ENCODE data around the gene CPA1. TPM values are rescaled to one million over a fixed set of nuclear protein-coding genes. Genes with fewer than 3 reads are reported as not detected.

Gene CPA1
- total RNA-seq, 1 experiment from 2014 or later, result not detected

GRCh38 chr7:130365088-130365487 lies 15.2 kb upstream of the CPA1 start:
- H3K27ac Mint-ChIP-seq (ENCODE audit: unreplicated experiment), result peak overlapping the region; percentile 80
- intact Hi-C loops (cut with micrococcal nuclease; ENCODE audit: unreplicated experiment), result no loop called here
- TF ChIP-seq, protein P1, sequence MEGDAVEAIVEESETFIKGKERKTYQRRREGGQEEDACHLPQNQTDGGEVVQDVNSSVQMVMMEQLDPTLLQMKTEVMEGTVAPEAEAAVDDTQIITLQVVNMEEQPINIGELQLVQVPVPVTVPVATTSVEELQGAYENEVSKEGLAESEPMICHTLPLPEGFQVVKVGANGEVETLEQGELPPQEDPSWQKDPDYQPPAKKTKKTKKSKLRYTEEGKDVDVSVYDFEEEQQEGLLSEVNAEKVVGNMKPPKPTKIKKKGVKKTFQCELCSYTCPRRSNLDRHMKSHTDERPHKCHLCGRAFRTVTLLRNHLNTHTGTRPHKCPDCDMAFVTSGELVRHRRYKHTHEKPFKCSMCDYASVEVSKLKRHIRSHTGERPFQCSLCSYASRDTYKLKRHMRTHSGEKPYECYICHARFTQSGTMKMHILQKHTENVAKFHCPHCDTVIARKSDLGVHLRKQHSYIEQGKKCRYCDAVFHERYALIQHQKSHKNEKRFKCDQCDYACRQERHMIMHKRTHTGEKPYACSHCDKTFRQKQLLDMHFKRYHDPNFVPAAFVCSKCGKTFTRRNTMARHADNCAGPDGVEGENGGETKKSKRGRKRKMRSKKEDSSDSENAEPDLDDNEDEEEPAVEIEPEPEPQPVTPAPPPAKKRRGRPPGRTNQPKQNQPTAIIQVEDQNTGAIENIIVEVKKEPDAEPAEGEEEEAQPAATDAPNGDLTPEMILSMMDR (IDR thresholded peaks at IDR 0.05; ENCODE audit: insufficient read depth in 1 of 2, low read depth in 1 of 2, low read length in 1 of 2, severe bottlenecking in 1 of 2, unreplicated experiment in 1 of 2), result no peak

DNA sequence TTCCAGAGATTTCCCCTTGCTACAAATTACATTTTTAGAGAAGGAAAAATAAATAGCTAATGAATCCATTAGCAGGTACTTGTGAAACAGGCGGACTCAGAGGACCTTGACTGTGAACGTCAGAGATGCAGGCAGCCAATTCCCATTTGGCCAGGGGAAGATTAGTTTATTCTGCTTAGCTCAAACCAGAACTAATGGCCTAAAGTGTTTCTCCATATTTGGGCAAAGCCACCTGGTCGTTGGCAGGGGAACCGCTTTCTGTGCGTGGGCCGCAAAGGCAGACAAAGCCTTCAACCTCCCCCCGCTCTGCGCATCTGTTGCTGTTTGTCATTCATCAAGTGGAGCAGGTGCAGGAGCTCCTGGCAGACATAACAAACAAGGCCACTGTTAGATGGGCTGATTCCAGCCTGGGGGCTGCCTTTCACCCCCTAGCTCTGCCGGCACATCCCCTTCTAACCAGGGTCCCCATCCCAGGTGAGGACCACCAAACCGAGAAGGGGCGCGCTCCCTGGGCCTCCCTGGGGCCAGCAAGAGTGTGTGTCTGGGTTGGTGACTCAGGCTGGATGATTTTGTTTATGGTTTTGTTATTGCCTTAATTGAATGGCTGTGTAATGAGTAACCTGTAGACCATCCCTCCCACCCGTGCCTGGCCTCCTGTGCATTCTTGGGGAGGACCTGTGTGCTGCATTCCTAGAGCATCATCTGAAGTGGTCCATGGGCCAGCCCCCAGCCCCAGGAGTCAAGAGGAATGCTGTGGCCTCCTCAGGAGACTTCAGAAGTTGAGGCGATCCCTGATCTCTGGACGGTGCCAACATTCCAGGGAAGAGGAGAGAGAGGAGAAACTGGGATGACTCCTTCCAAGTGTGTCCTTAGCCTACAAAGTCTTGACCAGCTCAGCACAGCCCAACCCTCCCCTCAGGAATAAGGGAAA lies 14.5 kb upstream of the CPA1 start:
- H3K36me3 Mint-ChIP-seq (ENCODE audit: insufficient read depth, unreplicated experiment), result peaks cover 6% of the 10 kb centered on the region
- H3K4me1 Mint-ChIP-seq (ENCODE audit: low read depth, unreplicated experiment), result peaks cover 16% of the 10 kb centered on the region
- Histone ChIP-seq H3K27me3 (replicated peaks; ENCODE audit: control insufficient read depth, insufficient read depth, low read length) (no peaks in the 10 kb centered on the region), H3K36me3 (ENCODE audit: control insufficient read depth, insufficient read depth, low read length) (no peaks in the 10 kb centered on the region), H3K4me1 (peaks cover 32% of the 10 kb centered on the region), H3K9me3 (no peaks in the 10 kb centered on the region), H3K4me3 (ENCODE audit: low read depth, low read length) (no peak overlapping the region)
- TF ChIP-seq, protein P1 (IDR thresholded peaks at IDR 0.05; ENCODE audit: insufficient read depth in 1 of 2, low read depth in 1 of 2, low read length in 1 of 2, severe bottlenecking in 1 of 2, unreplicated experiment in 1 of 2), result no peak
- peak overlapping the region; percentile 80 for H3K27ac Mint-ChIP-seq (ENCODE audit: unreplicated experiment)
- POLR2A ChIA-PET, result no interaction called here
- CTCF ChIA-PET, result no interaction called here
- no peaks in the 10 kb centered on the region for H3K27me3 Mint-ChIP-seq (ENCODE audit: insufficient read depth, unreplicated experiment)
- H3K4me3 Mint-ChIP-seq (ENCODE audit: unreplicated experiment), result no peak overlapping the region
- peaks cover 1% of the 10 kb centered on the region for H3K9me3 Mint-ChIP-seq (ENCODE audit: unreplicated experiment)
- peak; percentile 34 to 75 for DNase-seq
- intact Hi-C loops (cut with micrococcal nuclease; ENCODE audit: unreplicated experiment), result no loop called here
- BruUV-seq (replicated peaks), result no TSS peak

More at GRCh38 chr7:130365088-130365487, 15.2 kb upstream of the CPA1 start:
- no peak overlapping the region for H3K4me3 Mint-ChIP-seq (ENCODE audit: unreplicated experiment)
- POLR2A ChIA-PET, result no interaction called here
- CTCF ChIA-PET, result no interaction called here
- no peaks in the 10 kb centered on the region for H3K36me3 ChIP-seq (ENCODE audit: control insufficient read depth, insufficient read depth, low read length)
- H3K36me3 Mint-ChIP-seq (ENCODE audit: insufficient read depth, unreplicated experiment), result peaks cover 6% of the 10 kb centered on the region
- peaks cover 32% of the 10 kb centered on the region for H3K4me1 ChIP-seq
- H3K9me3 ChIP-seq, result 0 out of 2 replicates have a peak, but pooled peaks cover 4% of the 10 kb centered on the region
- no peak for DNase-seq
- no peaks in the 10 kb centered on the region for H3K27me3 ChIP-seq (replicated peaks; ENCODE audit: control insufficient read depth, insufficient read depth, low read length)
- H3K9me3 Mint-ChIP-seq (ENCODE audit: unreplicated experiment), result peaks cover 8% of the 10 kb centered on the region
- H3K4me3 ChIP-seq (ENCODE audit: low read depth, low read length), result no peak overlapping the region
- H3K27me3 Mint-ChIP-seq (ENCODE audit: insufficient read depth, unreplicated experiment), result no peaks in the 10 kb centered on the region
- H3K4me1 Mint-ChIP-seq (ENCODE audit: low read depth, unreplicated experiment), result peaks cover 16% of the 10 kb centered on the region
- no TSS peak for BruUV-seq (replicated peaks)

DNA sequence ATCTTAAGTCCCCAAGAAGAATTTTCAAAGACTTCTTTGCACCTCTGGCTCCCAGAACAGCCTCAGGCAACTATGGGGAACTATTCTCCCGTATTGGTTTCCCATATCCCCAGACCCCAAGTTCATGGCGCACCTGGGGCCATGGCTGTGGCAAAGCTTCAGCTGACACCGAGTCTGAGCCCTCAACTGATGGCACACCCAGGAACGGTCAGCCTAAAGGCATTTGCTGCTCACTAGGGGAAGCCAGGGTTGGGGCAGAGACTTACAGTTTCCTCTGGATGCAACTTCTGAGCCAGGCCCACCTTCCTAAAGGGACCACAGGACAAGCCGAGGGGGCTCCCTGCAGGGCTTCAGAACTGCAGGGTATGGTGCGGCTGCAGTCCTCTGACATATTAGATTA lies 13.7 kb upstream of the CPA1 start:
- peaks cover 16% of the 10 kb centered on the region for H3K4me1 Mint-ChIP-seq (ENCODE audit: low read depth, unreplicated experiment)
- BruUV-seq (replicated peaks), result no TSS peak
- H3K27ac Mint-ChIP-seq (ENCODE audit: unreplicated experiment), result peak overlapping the region; percentile 80
- Histone ChIP-seq H3K36me3 (ENCODE audit: control insufficient read depth, insufficient read depth, low read length) (0 out of 2 replicates have a peak, but pooled peaks cover 2% of the 10 kb centered on the region), H3K27me3 (replicated peaks; ENCODE audit: control insufficient read depth, insufficient read depth, low read length) (no peaks in the 10 kb centered on the region), H3K4me1 (peaks cover 32% of the 10 kb centered on the region), H3K9me3 (no peaks in the 10 kb centered on the region), H3K4me3 (ENCODE audit: low read depth, low read length) (no peak overlapping the region)
- DNase-seq, result no peak
- TF ChIP-seq, protein P1 (IDR thresholded peaks at IDR 0.05; ENCODE audit: insufficient read depth in 1 of 2, low read depth in 1 of 2, low read length in 1 of 2, severe bottlenecking in 1 of 2, unreplicated experiment in 1 of 2), result no peak
- H3K27me3 Mint-ChIP-seq (ENCODE audit: insufficient read depth, unreplicated experiment), result no peaks in the 10 kb centered on the region
- no peak overlapping the region for H3K4me3 Mint-ChIP-seq (ENCODE audit: unreplicated experiment)
- H3K9me3 Mint-ChIP-seq (ENCODE audit: unreplicated experiment), result peaks cover 1% of the 10 kb centered on the region
- intact Hi-C loops (cut with micrococcal nuclease; ENCODE audit: unreplicated experiment), result no loop called here
- peaks cover 6% of the 10 kb centered on the region for H3K36me3 Mint-ChIP-seq (ENCODE audit: insufficient read depth, unreplicated experiment)
- POLR2A ChIA-PET, result no interaction called here
- CTCF ChIA-PET, result no interaction called here
